Neutrophil (primary cell): ENCODE results near the gene CHRNB2.

Source experiments
- H3K27ac ChIP-seq: fragments of 200-600 bp; sonication (generic); 2 replicates; pipeline ENCODE4 v1.5.1; 2016; ENCODE audit warnings: mild to moderate bottlenecking, moderate library complexity
- H3K27me3 ChIP-seq: fragments of 200-600 bp; sonication (generic); 2 replicates; pipeline ENCODE4 v1.6.0; 2016; ENCODE audit warnings: mild to moderate bottlenecking
- H3K36me3 ChIP-seq: fragments of 200-600 bp; sonication (generic); 2 replicates; pipeline ENCODE4 v1.5.1; 2017
- H3K4me1 ChIP-seq, 2 experiments: fragments of 200-600 bp in 1 of 2; sonication (generic) in 1 of 2; 1 replicate in 1 of 2; 2 replicates in 1 of 2; pipeline versions ENCODE4 v1.5.1 to v1.6.1; 2013 to 2016; ENCODE audit warnings: low read depth in 1 of 2, low read length in 1 of 2, mild to moderate bottlenecking in 1 of 2, moderate library complexity in 1 of 2; ENCODE audit not compliant: control insufficient read depth in 1 of 2, insufficient read depth in 1 of 2
- H3K4me3 ChIP-seq, 2 experiments: fragments of 200-600 bp in 1 of 2; sonication (generic) in 1 of 2; 1 replicate in 1 of 2; 2 replicates in 1 of 2; pipeline ENCODE4 v1.5.1; 2013 to 2016; ENCODE audit warnings: low read depth in 1 of 2, low read length in 1 of 2, mild to moderate bottlenecking in 1 of 2, moderate library complexity in 1 of 2
- H3K9me3 ChIP-seq: fragments of 200-600 bp; sonication (generic); 2 replicates; pipeline ENCODE4 v1.5.1; 2016
- TF ChIP-seq, protein P1 (sequence below): fragments of 200-600 bp; sonication (generic); IDR thresholded peaks from 2 replicates; pipeline ENCODE4 v1.5.1; 2016; ENCODE audit warnings: antibody characterized with exemption

The CHRNB2 gene

DNA sequence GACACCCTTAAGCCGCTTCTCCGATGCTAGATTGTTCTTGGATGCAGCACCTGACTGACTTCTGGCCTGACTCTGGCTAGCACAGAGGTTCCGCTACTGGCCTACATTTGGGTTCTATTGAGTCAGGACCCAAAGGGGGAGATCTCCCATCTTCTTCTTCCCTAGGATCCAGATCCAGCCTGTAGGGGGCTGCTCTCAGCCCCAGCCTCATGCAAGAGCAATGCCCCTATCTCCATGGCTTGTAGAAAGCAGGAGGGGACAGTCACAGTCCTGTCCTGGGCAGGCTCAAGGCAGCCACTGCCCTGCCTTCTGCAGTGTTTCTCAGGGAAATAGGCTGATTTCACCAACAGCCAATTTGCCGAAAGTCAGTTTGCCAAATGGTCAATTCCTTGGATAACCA is 46.7 kb downstream of the CHRNB2 start:
- Histone ChIP-seq H3K9me3 (no peaks in the 10 kb centered on the region), H3K4me3 (no peak overlapping the region), H3K36me3 (no peaks in the 10 kb centered on the region), H3K27ac (no peak overlapping the region), H3K27me3 (no peaks in the 10 kb centered on the region), H3K4me1 (peaks cover 33 to 34% of the 10 kb centered on the region in 2 experiments)
- TF ChIP-seq, protein P1, sequence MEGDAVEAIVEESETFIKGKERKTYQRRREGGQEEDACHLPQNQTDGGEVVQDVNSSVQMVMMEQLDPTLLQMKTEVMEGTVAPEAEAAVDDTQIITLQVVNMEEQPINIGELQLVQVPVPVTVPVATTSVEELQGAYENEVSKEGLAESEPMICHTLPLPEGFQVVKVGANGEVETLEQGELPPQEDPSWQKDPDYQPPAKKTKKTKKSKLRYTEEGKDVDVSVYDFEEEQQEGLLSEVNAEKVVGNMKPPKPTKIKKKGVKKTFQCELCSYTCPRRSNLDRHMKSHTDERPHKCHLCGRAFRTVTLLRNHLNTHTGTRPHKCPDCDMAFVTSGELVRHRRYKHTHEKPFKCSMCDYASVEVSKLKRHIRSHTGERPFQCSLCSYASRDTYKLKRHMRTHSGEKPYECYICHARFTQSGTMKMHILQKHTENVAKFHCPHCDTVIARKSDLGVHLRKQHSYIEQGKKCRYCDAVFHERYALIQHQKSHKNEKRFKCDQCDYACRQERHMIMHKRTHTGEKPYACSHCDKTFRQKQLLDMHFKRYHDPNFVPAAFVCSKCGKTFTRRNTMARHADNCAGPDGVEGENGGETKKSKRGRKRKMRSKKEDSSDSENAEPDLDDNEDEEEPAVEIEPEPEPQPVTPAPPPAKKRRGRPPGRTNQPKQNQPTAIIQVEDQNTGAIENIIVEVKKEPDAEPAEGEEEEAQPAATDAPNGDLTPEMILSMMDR = no peak

DNA sequence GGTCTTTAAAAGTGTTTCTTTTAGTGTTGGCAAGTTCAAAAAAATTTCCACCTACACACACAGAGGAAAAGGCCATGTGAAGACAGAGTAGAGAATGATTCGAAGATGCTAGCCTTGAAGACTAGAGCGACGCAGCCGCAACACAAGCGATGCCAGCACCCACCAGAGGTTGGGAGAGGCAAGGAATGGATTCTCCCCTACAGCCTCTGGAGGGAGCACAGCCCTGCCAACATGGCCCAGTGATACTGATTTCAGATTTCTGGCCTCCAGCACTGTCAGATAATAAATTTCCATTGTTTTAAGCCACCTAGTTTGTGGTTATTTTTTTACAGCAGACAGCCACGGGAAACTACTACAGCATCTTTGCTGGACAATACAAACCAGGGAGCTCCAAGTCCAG is 47.3 kb downstream of the CHRNB2 start:
- no peaks in the 10 kb centered on the region for H3K27me3 ChIP-seq
- H3K4me3 ChIP-seq = no peak overlapping the region
- H3K9me3 ChIP-seq = no peaks in the 10 kb centered on the region
- H3K36me3 ChIP-seq = no peaks in the 10 kb centered on the region
- TF ChIP-seq, protein P1 = no peak
- H3K27ac ChIP-seq = no peak overlapping the region
- H3K4me1 ChIP-seq = peaks cover 27 to 29% of the 10 kb centered on the region in 2 experiments

DNA sequence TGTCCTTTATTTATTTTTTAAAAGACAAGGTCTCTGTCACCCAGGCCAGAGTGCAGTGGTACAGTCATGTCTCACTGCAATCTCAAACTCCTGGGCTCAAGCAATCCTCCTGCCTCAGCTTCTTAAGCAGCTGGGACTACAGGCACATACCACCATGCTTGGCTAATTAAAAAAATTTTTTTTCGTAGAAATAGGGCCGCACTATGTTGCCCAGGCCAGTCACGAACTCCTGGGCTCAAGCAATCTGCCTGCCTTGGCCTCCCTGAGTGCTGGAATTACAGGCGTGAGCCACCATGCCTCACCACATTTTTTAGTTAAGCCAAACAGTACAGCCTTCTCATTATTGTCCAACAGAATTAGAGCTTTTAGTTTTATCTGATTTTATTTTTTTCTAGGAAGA is 47.8 kb downstream of the CHRNB2 start:
- TF ChIP-seq, protein P1 = no peak
- no peak overlapping the region for H3K4me3 ChIP-seq
- H3K27me3 ChIP-seq = no peaks in the 10 kb centered on the region
- peaks cover 22 to 24% of the 10 kb centered on the region in 2 experiments for H3K4me1 ChIP-seq
- H3K9me3 ChIP-seq = no peaks in the 10 kb centered on the region
- H3K36me3 ChIP-seq = no peaks in the 10 kb centered on the region
- no peak overlapping the region for H3K27ac ChIP-seq

DNA sequence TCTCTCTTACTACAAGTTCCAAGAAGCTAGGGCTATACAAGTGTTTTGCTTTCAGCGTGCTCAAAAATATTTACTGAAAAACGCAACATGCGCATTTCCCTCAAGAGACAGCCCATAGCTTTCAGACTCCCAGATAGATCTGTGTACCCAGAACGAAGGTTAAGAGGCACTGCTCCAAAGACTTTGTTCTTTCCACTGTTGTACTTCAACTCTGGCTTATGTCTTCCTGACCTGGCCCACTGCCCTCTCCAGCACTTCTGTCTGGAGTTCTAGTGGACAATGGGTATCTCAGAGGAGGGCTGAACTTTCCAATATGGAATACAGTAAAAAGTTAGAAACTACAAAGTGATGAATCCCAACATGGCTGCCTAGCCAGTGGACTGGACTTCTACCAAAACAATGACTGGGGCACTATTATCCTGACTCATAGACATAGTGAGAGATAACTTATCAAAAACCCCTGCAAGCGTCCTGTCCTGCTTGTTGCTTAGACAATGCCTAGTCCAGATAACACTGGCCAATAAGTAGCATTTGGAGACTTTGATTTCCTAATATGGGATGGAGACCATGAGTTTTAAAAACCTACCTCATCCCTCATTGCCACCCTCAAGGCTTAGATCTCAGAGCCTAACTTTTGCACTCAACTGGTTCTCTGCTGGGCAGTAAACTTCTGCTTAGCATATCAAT is 49.2 kb downstream of the CHRNB2 start:
- peaks cover 10 to 12% of the 10 kb centered on the region in 2 experiments for H3K4me1 ChIP-seq
- H3K4me3 ChIP-seq = no peak overlapping the region
- TF ChIP-seq, protein P1 = no peak
- H3K27ac ChIP-seq = no peak overlapping the region
- H3K9me3 ChIP-seq = no peaks in the 10 kb centered on the region
- H3K27me3 ChIP-seq = no peaks in the 10 kb centered on the region
- no peaks in the 10 kb centered on the region for H3K36me3 ChIP-seq

DNA sequence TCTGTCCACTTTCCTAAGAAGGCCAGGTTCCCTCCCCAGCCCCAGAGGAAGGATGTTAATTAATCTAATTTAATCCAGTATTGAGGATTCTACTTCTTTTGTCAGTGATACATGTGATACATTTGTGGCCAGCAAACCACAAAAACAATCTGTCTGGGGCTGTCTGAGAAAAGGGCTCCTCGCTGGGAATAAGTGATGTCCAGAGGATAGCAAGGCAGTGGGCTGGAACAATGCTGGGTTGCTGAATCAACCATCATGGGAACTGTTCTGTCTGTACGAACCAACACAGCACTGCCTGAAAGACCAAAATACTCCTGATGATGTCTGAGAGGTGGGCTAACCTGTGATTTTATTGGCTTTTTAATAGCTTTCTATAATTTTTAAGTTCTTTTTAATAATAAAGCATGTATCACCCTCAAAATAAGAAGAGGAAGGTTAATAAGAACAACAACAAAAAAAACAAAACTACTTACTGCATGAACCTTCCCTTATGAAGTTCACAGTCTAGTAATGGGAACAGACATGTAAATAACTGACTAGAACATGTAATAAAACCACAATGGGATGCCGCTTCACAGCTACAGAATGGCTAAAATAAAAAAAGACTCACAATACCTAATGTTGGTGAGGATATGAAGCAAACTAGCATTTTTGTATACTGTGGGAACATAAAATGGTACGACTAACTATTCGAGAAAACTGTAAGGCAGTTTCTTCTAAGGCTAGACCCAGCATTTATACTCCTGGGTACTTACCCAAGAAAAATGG is 51.8 kb downstream of the CHRNB2 start:
- TF ChIP-seq, protein P1 = no peak
- Histone ChIP-seq H3K36me3 (no peaks in the 10 kb centered on the region), H3K4me1 (peaks cover 26 to 28% of the 10 kb centered on the region in 2 experiments), H3K27ac (peak overlapping the region; percentile 44), H3K4me3 (no peak overlapping the region), H3K9me3 (no peaks in the 10 kb centered on the region), H3K27me3 (no peaks in the 10 kb centered on the region)
